Upper lobe of left lung (tissue), 4 donors: ENCODE results near the gene SCLT1.

Source experiments
- EP300 ChIP-seq, 4 donors: sonication (generic); formaldehyde crosslinking; IDR thresholded peaks; one replicate each; pipeline ENCODE4 v1.5.1; 2017; ENCODE audit warnings: antibody characterized with exemption in 4 of 4, control low read depth in 2 of 4
- POLR2AphosphoS5 ChIP-seq, 2 donors: sonication (generic); formaldehyde crosslinking; IDR thresholded peaks; one replicate each; pipeline ENCODE4 v1.5.1; 2017; ENCODE audit warnings: antibody characterized with exemption in 2 of 2
- TF ChIP-seq, protein P1 (sequence below), 6 experiments: fragments of 450-650 bp in 4 of 6; fragments of 200-600 bp in 2 of 6; sonication (generic) in 2 of 6; IDR thresholded peaks; one replicate each; pipeline ENCODE4 v1.5.1; 2016 to 2019; ENCODE audit warnings: antibody characterized with exemption in 6 of 6

DNA sequence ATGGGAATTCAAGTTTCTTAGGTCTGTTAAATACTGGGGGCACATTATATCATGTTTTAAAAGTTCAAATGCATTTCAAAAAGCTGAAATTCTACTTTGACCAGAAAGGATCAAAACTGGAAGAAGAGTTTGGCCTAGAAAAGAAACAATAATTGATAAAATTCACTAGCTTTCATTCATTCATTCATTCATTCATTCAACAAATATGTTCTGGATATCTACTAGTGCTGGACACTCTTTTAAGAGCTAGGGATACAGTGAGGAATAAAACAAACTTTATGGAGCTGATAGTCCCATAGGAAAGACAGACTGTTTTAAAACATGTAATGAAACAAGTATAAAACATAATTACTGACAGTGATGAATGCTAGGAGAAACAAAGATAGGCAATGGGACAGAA, 177.8 kb downstream of the SCLT1 start:
- TF ChIP-seq EP300 (IDR thresholded peaks at IDR 0.05) (no peak), POLR2AphosphoS5 (IDR thresholded peaks at IDR 0.05) (no peak)
- TF ChIP-seq, protein P1, sequence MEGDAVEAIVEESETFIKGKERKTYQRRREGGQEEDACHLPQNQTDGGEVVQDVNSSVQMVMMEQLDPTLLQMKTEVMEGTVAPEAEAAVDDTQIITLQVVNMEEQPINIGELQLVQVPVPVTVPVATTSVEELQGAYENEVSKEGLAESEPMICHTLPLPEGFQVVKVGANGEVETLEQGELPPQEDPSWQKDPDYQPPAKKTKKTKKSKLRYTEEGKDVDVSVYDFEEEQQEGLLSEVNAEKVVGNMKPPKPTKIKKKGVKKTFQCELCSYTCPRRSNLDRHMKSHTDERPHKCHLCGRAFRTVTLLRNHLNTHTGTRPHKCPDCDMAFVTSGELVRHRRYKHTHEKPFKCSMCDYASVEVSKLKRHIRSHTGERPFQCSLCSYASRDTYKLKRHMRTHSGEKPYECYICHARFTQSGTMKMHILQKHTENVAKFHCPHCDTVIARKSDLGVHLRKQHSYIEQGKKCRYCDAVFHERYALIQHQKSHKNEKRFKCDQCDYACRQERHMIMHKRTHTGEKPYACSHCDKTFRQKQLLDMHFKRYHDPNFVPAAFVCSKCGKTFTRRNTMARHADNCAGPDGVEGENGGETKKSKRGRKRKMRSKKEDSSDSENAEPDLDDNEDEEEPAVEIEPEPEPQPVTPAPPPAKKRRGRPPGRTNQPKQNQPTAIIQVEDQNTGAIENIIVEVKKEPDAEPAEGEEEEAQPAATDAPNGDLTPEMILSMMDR (IDR thresholded peaks at IDR 0.05), result no peak
